Effector memory CD4-positive, alpha-beta T cell (primary cell): Measurements from ENCODE around the gene FGFR4.
"Not testable (repeated sequence)": the region's sequence is repeated elsewhere in the genome, so short reads cannot be mapped to it uniquely, and the experiment has no call there.

ENCODE experiments used
- DNase-seq, 3 donors: peaks; one replicate each; pipeline ENCODE4 v3.0.0-alpha.2; 2020
- H3K27ac ChIP-seq: 2 replicates; pipeline ENCODE4 v1.7.0; 2013; ENCODE audit warnings: mild to moderate bottlenecking, low read length, moderate library complexity; ENCODE audit not compliant: insufficient read depth, poor library complexity, severe bottlenecking
- H3K27me3 ChIP-seq: replicated peaks from 2 replicates; pipeline ENCODE4 v1.7.0; 2013; ENCODE audit warnings: mild to moderate bottlenecking, low read length; ENCODE audit not compliant: insufficient read depth, control insufficient read depth, poor library complexity, severe bottlenecking
- H3K36me3 ChIP-seq: 2 replicates; pipeline ENCODE4 v1.7.0; 2013; ENCODE audit warnings: mild to moderate bottlenecking, low read length, moderate library complexity; ENCODE audit not compliant: control insufficient read depth, insufficient read depth
- H3K4me1 ChIP-seq: 2 replicates; pipeline ENCODE4 v1.7.0; 2013; ENCODE audit warnings: low read length, mild to moderate bottlenecking; ENCODE audit not compliant: control insufficient read depth, insufficient read depth, poor library complexity, severe bottlenecking
- H3K4me3 ChIP-seq: 2 replicates; pipeline ENCODE4 v1.7.0; 2013; ENCODE audit warnings: low read length, low read depth, mild to moderate bottlenecking; ENCODE audit not compliant: insufficient read depth, poor library complexity, severe bottlenecking
- H3K9me3 ChIP-seq: 2 replicates; pipeline ENCODE4 v1.7.0; 2013; ENCODE audit warnings: mild to moderate bottlenecking, low read length, moderate library complexity; ENCODE audit not compliant: control insufficient read depth
- total RNA-seq, 3 donors: gene quantifications; one replicate each; lab custom pipeline; 2026; lab: John Stamatoyannopoulos, UW

Gene FGFR4
- 1.2 to 1.4 (median 1.2) reads per million in 3 donors for total RNA-seq

DNA sequence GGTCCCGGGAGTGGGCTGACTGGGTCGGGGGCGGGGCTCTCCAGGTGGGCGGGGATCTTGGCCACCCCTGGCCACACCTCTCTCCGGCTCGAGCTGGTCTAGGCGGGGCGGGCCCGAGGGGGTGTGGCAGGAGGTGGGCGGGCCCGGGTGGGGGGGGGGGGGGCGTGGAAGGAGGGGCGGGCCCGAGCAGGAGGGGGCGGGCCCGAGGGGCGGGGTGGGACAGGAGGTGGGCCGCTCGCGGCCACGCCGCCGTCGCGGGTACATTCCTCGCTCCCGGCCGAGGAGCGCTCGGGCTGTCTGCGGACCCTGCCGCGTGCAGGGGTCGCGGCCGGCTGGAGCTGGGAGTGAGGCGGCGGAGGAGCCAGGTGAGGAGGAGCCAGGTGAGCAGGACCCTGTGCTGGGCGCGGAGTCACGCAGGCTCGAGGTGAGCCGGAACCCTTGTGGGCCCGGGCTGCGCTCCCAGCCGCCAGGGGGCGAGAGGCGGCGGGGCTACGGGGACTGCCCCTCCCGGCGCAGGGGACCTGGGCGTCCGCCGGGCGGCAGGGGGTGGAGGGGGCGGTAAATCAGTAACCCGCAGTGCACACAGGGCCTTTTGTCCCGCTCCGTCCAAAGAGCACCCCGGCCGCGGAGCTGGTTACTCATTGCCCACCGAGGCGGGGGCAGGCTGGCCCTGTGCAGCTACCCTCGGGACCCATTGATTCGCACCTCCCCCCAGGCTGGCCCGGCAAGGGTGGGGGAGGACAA is at the start of gene FGFR4:
Gene FGFR4, plus strand, starts transcription at position 262 of the 744 bp plus-strand sequence. CDS start 2,688 bp downstream, outside the sequence.
- Histone ChIP-seq H3K9me3 (no peaks in the 10 kb centered on the region), H3K27ac (no peak within 1 kb of the TSS), H3K4me3 (peak within 1 kb of the TSS; percentile 62), H3K4me1 (peaks cover 10% of the 10 kb centered on the region), H3K36me3 (no peaks in the 10 kb centered on the region), H3K27me3 (no peaks in the 10 kb centered on the region)
- peak; percentile 58 to 61 (median 60) for DNase-seq

DNA sequence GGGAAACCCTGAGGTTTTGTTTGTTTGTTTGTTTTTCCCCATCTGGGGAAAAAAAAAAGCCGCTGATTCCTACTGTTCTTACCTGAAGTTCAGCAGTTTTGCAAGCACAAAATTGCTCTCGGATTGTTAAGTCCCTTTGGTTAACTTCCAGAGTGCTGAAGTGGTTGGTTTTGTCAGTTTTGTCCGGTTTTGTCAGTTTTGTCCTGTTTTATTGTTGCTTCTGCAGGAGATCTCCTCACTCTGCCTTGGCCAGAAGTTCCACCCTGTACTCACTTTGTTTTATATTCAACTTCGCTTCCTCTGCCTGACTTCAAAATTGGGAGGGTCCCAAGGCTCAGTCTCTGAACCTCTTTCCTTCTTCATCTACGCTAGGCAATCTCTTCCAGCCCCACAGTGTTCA is 49.8 kb upstream of the FGFR4 start:
- Histone ChIP-seq H3K9me3 (no peaks in the 10 kb centered on the region), H3K27me3 (no peaks in the 10 kb centered on the region), H3K4me1 (no peaks in the 10 kb centered on the region), H3K27ac (no peak overlapping the region), H3K4me3 (no peak overlapping the region), H3K36me3 (peaks cover 12% of the 10 kb centered on the region)
- no peak for DNase-seq

DNA sequence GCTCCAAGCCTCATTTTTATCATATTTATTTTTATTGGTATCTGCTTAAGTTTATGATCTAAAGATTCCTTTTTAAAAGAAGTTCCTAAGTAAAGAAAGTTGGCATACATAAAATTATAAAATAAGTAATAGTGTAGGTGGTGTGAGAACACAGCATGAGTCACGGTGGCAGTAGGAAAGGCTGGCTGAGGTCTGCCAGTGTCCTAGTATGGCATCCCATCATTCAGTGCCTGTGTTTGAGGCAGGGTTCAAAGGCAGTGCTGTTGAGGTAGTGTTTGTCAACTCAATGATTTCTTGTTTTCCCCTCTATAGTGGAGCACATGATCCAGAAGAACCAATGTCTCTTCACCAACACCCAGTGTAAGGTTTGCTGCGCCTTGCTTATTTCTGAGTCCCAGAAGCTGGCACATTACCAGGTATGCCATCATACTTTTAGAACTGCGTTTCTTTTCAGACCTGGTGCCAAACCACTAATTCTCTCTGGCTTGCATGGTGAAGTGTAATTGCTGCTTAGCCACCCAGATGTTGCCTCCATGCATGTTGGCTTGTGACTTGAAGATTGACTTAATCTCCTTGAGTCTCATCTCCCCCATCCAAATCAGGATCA is 45.8 kb upstream of the FGFR4 start:
- Histone ChIP-seq H3K4me1 (no peaks in the 10 kb centered on the region), H3K27ac (no peak overlapping the region), H3K9me3 (no peaks in the 10 kb centered on the region), H3K36me3 (peaks cover 34% of the 10 kb centered on the region), H3K27me3 (no peaks in the 10 kb centered on the region), H3K4me3 (no peak overlapping the region)
- no peak for DNase-seq

DNA sequence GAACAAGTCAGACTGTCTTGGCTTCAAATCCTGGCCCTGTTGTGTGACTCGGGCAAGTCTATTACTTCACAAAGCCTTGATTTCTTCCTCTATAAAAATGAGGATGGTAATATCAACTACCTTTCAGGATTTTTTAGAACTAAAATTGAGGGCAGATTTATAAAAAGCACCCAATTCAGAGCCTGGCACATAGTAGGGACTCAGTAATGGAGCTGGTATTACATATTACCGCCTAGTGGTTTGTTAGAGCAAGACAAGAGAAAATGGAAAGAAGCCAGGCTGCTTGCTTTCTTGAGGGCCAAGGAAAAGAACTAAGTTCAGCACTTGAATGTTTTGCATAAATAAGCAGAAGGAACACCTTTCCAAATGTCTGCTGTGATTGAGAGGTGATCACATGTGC is 44.8 kb upstream of the FGFR4 start:
- H3K9me3 ChIP-seq, result no peaks in the 10 kb centered on the region
- H3K27me3 ChIP-seq, result no peaks in the 10 kb centered on the region
- no peak overlapping the region for H3K4me3 ChIP-seq
- H3K36me3 ChIP-seq, result peaks cover 40% of the 10 kb centered on the region
- DNase-seq, result no peak
- H3K27ac ChIP-seq, result no peak overlapping the region
- H3K4me1 ChIP-seq, result no peaks in the 10 kb centered on the region

DNA sequence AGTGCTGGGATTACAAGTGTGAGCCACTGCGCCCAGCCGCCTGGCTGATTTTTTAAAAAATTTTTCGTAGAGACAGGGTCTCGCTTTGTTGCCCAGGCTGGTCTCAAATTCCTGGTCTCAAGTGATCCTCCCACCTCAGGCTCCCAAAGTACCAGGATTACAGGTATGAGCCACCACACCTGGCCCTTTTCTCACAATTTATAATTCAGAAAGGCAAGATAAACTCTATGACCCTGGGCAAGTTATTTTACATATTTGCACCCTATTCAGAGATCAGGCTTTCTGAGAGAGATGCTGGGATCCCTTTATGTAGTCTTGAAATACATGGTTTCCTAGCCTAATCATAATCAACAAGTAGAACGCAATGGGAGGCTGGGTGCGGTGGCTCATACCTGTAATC is 43.6 kb upstream of the FGFR4 start:
- Histone ChIP-seq H3K27me3 (no peaks in the 10 kb centered on the region), H3K36me3 (peaks cover 40% of the 10 kb centered on the region), H3K9me3 (no peaks in the 10 kb centered on the region)

DNA sequence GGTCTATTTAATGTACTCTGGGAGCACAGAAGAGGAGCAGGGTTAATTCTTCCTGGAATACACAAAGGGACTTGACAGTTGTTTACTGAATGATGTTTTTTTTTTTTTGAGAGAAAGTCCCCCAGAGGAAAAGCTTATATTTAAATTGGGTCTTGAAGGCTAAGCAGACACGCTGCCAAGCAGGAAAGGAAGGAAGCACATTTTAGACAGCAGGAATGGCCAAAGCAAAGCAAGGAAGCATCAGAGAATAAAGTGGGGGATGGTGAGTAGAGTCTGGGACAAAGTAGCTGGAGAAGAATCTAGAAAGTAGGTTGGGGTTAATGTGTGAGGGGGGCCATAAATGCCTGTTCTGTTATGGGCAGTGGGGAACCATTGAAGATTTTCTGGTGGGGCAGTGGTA is 42.8 kb upstream of the FGFR4 start:
- Histone ChIP-seq H3K4me1 (no peaks in the 10 kb centered on the region), H3K27ac (no peak overlapping the region), H3K36me3 (peaks cover 40% of the 10 kb centered on the region), H3K4me3 (no peak overlapping the region), H3K9me3 (no peaks in the 10 kb centered on the region), H3K27me3 (no peaks in the 10 kb centered on the region)
- DNase-seq, result no peak

More for the DNA sequence above, 43.6 kb upstream of the FGFR4 start:
- Histone ChIP-seq H3K27ac (no peak overlapping the region), H3K4me3 (no peak overlapping the region), H3K4me1 (no peaks in the 10 kb centered on the region)
- no peak for DNase-seq

DNA sequence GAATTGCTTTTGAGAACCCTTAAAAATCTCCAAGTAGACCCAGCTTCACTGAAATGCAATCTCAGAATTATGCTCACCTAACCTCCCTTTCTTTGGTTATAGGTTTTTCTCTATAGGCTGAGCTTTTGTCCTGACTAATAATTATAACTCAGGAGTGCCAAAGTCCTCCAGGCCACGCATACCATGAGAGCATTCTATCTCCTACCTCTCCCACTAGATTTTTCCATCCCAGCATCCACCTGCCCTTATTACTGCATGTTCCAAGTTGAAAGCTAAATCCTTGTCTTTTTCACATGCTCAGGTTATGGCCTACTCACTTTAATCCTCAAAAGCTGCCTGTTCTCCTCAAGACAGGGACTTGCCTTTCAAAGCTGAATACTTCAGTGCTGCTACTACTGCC is 42.1 kb upstream of the FGFR4 start:
- no peaks in the 10 kb centered on the region for H3K9me3 ChIP-seq
- no peak overlapping the region for H3K27ac ChIP-seq
- H3K4me3 ChIP-seq, result no peak overlapping the region
- H3K36me3 ChIP-seq, result peaks cover 40% of the 10 kb centered on the region
- DNase-seq, result no peak
- H3K27me3 ChIP-seq, result no peaks in the 10 kb centered on the region
- H3K4me1 ChIP-seq, result no peaks in the 10 kb centered on the region

DNA sequence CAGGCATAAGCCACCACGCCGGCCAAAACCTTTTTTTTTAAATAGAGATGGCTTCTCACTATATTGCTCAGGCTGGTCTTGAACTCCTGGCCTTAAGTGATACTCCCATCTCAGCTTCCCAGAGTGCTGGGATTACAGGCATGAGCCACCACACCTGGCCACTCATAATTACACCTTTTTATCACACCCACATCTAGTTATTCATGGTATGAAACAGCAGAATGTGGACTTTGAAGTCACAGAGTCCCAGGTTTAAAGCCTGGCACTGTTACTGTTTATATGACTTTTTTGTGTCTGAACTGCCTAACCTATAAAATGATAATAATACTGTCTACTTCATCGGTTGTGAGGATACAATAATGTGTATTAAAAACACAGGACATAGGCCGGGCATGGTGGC is 41.1 kb upstream of the FGFR4 start:
- Histone ChIP-seq H3K4me3 (no peak overlapping the region), H3K9me3 (no peaks in the 10 kb centered on the region), H3K27ac (no peak overlapping the region), H3K27me3 (no peaks in the 10 kb centered on the region), H3K36me3 (peaks cover 40% of the 10 kb centered on the region), H3K4me1 (no peaks in the 10 kb centered on the region)
- DNase-seq, result no peak

DNA sequence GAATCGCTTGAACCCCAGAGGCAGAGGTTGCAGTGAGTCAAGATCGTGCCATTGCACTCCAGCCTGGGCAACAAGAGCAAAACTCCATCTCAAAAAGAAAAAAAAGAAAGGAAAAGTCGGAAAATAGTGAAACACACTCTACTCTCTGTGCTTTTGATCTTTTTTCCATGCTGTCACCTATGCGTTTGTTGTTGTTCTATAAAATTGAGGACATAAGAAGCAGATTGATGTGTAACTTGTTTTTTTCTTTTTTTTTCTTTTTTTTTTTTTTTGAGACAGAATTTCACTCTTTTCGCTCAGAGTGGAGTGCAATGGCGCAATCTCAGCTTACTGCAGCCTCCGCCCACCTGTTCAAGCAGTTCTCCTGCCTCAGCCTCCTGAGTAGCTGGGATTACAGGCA is 38.2 kb upstream of the FGFR4 start:
- not testable (repeated sequence) for H3K27ac ChIP-seq, H3K9me3 ChIP-seq, H3K4me1 ChIP-seq, H3K4me3 ChIP-seq, H3K27me3 ChIP-seq, DNase-seq
- H3K36me3 ChIP-seq, result peaks cover 18% of the 10 kb centered on the region

DNA sequence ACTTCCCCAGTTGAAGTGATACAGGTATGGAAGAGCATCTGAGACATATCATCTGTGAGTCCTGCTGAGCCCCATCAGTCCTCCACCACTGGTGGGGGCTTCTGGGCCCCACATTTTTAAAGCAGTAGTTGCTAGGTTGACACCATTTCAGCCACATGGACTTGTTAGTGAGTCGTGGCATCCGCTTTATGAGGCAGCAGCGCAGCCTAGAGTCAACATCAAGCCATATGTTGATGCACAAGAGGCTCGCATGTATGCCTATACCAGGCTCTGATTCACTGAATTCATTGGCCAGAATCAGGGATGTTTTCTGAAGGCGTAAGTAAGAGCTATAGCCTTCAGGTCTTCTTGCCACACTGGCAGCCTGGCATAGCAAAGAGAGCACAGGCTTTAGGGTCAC is 37.4 kb upstream of the FGFR4 start:
- Histone ChIP-seq H3K27ac (no peak overlapping the region), H3K27me3 (no peaks in the 10 kb centered on the region), H3K9me3 (no peaks in the 10 kb centered on the region), H3K4me1 (no peaks in the 10 kb centered on the region), H3K4me3 (no peak overlapping the region), H3K36me3 (peaks cover 14% of the 10 kb centered on the region)
- DNase-seq, result no peak
